C4-2B (cell line): ENCODE measurements around the gene JOSD2.

Experiments used
- ZFX ChIP-seq: fragments of 450-650 bp; IDR thresholded peaks from 2 replicates; pipeline ENCODE4 v1.6.1; 2017
- TF ChIP-seq, protein P1 (sequence below): fragments of 450-650 bp; conservative IDR thresholded peaks from 2 replicates; pipeline ENCODE4 v1.5.1; 2017; ENCODE audit warnings: mild to moderate bottlenecking

DNA sequence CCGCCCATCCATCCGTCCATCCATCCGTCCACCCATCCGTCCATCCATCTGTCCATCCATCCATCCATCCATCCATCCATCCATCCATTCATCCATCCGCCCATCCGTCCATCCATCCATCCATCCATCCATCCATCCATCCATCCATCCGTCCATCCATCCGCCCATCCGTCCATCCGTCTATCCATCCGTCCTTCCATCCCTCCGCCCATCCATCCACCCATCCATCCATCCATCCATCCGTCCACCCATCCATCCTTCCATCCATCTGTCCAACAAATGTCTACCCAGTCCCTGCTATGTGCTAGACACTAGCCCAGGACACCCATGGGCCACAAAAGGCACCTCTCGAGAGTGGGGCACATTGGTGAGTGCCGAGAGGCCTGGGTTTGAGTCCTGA lies 41.5 kb upstream of the JOSD2 start:
- TF ChIP-seq, protein P1, sequence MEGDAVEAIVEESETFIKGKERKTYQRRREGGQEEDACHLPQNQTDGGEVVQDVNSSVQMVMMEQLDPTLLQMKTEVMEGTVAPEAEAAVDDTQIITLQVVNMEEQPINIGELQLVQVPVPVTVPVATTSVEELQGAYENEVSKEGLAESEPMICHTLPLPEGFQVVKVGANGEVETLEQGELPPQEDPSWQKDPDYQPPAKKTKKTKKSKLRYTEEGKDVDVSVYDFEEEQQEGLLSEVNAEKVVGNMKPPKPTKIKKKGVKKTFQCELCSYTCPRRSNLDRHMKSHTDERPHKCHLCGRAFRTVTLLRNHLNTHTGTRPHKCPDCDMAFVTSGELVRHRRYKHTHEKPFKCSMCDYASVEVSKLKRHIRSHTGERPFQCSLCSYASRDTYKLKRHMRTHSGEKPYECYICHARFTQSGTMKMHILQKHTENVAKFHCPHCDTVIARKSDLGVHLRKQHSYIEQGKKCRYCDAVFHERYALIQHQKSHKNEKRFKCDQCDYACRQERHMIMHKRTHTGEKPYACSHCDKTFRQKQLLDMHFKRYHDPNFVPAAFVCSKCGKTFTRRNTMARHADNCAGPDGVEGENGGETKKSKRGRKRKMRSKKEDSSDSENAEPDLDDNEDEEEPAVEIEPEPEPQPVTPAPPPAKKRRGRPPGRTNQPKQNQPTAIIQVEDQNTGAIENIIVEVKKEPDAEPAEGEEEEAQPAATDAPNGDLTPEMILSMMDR = no peak
- TF ChIP-seq ZFX = no peak
